Type B pancreatic cell (in vitro differentiated cells): Measurements from ENCODE around the gene GON4L. TPM values are rescaled to one million over a fixed set of nuclear protein-coding genes. Genes with fewer than 3 reads are reported as not detected.

Experiments
- DNase-seq: peaks from one replicate; pipeline ENCODE4 v3.0.0; 2021; ENCODE audit warnings: mixed read lengths; ENCODE audit not compliant: unreplicated experiment; ENCODE audit errors: extremely low spot score
- H3K27ac Mint-ChIP-seq: 2 replicates; pipeline ENCODE4 v1.8.0; 2021; ENCODE audit warnings: mild to moderate bottlenecking, mixed read lengths
- H3K27me3 Mint-ChIP-seq: 2 replicates; pipeline ENCODE4 v1.8.0; 2021; ENCODE audit warnings: mixed read lengths
- H3K36me3 Mint-ChIP-seq: 2 replicates; pipeline ENCODE4 v1.8.0; 2021; ENCODE audit warnings: mixed read lengths
- H3K4me1 Mint-ChIP-seq: one replicate; pipeline ENCODE4 v1.8.0; 2021; ENCODE audit warnings: mixed read lengths; ENCODE audit not compliant: unreplicated experiment
- H3K4me3 Mint-ChIP-seq: 2 replicates; pipeline ENCODE4 v1.8.0; 2021; ENCODE audit warnings: mild to moderate bottlenecking, mixed read lengths
- H3K9me3 Mint-ChIP-seq: 2 replicates; pipeline ENCODE4 v1.8.0; 2021; ENCODE audit warnings: mixed read lengths
- total RNA-seq: library from RNA; stranded (reverse); gene quantifications from 2 replicates; pipeline ENCODE4 v1.2.1, GENCODE V29; 2021; ENCODE audit warnings: low replicate concordance
- TF ChIP-seq, protein P1 (sequence below): fragments of 200-600 bp; sonication (generic); conservative IDR thresholded peaks from 2 replicates; pipeline ENCODE4 v1.5.0; 2021; ENCODE audit warnings: antibody characterized with exemption, mild to moderate bottlenecking

Gene GON4L
- total RNA-seq, 1 donor from 2014 or later: 59.3 TPM

DNA sequence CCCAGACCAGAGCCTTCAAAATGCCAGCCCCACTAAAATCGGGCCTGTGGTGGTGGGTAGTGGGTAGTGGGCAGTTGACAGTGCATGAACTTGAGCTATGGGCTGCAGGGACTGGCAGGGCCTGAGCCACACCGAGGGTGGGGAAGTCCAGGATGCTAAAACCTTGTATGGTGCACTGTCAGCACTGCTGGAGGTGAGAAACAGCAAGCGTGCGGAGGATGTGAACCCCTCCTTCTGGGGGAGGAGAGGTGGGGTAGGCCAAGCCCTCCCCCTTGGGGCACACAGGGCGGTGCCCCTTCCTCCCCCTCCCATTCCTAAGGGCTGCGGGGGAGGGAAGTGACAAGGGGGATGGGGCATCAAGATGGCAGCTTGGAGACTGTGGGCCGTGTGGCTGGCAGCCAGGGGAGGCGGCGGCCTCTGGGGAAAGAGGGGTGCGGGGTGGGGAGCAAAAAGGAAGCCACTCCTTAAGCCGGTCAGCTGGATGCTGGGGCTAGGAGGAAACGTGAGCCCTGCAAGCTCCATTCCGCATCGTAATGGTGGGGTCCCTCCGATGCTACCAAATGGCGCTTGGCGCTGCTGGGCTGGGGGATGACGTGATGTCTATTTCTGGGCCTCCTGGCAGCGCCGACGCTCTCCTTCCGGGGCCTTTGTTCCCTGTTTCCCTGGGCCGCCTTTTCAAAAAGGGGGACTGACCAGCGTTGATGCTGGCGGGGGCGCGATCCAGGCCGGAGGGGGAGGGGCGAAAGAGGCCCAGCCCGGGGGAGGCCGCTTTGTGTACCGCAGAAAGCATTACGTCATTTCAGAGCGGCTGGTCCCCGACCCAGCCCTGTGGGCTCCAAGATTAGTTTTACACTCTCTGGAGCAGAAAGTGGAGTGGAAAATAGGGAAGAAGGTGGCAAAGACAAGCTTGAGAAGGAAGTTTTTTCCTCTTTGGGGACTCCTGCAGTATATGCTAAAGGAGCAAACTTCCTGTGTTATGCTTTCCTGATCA, 3.2 kb upstream of the GON4L start:
- H3K4me1 Mint-ChIP-seq: peaks cover 13% of the 10 kb centered on the region
- peaks cover 22% of the 10 kb centered on the region for H3K27me3 Mint-ChIP-seq
- H3K4me3 Mint-ChIP-seq: no peak overlapping the region
- no peak overlapping the region for H3K27ac Mint-ChIP-seq
- no peaks in the 10 kb centered on the region for H3K9me3 Mint-ChIP-seq
- peaks cover 6% of the 10 kb centered on the region for H3K36me3 Mint-ChIP-seq
- TF ChIP-seq, protein P1, sequence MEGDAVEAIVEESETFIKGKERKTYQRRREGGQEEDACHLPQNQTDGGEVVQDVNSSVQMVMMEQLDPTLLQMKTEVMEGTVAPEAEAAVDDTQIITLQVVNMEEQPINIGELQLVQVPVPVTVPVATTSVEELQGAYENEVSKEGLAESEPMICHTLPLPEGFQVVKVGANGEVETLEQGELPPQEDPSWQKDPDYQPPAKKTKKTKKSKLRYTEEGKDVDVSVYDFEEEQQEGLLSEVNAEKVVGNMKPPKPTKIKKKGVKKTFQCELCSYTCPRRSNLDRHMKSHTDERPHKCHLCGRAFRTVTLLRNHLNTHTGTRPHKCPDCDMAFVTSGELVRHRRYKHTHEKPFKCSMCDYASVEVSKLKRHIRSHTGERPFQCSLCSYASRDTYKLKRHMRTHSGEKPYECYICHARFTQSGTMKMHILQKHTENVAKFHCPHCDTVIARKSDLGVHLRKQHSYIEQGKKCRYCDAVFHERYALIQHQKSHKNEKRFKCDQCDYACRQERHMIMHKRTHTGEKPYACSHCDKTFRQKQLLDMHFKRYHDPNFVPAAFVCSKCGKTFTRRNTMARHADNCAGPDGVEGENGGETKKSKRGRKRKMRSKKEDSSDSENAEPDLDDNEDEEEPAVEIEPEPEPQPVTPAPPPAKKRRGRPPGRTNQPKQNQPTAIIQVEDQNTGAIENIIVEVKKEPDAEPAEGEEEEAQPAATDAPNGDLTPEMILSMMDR: no peak
- DNase-seq: no peak

DNA sequence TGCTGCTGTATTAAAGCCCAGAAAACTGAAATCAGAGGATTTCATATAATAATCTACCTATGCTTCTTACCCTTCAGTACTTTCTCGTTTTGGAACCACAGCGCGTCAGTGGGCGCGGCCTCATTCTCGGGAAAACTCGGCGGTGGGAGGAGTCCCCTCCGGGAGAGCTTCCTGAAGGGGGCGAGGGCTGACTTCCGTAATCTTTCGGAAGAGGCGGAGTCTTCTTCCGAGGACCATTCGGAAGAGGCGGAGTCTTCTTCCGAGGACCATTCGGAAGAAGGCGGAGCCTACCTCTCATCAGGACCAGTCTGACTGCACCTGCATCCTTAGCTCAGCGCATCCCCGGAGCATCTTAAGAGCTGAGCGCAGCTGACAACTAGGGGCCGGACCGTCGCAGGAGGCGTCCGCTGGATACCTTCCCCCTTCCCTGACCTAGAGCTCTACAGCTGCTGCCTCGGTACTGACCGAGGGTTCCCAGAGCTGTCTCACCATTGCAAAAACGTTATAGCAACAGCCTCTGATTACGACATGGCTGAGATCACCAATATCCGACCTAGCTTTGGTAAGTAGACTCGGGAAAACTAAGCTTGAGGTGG, 2.3 kb upstream of the GON4L start, which contains the start of gene SYT11:
TSS of gene SYT11 (plus strand) at position 334 of the 596 bp plus-strand sequence. CDS start at position 529, 195 bp downstream.
- Mint-ChIP-seq H3K27ac (peak within 1 kb of the TSS; percentile 83), H3K4me1 (peaks cover 13% of the 10 kb centered on the region), H3K9me3 (no peaks in the 10 kb centered on the region), H3K36me3 (peaks cover 9% of the 10 kb centered on the region), H3K27me3 (peaks cover 22% of the 10 kb centered on the region), H3K4me3 (peak within 1 kb of the TSS; percentile 89)
- TF ChIP-seq, protein P1: no peak
- DNase-seq: peak; percentile 89

DNA sequence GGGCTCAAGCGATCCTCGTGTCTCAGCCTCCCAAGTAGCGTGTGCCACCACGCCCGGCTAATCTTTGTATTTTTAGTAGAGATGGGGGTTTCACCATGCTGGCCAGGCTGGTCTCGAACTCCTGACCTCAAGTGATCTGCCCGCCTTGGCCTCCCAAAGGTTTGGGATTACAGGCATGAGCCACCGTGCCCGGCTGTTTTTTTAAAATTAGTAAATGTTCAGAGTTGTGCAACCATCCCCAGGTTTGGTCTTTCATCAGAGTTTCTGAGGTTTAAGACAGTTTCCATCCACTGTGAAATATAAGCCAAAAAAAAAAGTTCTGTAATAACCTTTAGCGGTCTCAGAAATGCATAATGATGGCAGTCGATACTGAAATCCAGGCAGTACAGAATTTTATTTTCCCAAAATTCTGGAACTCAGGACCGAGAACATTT, 1.8 kb upstream of the GON4L start:
- Mint-ChIP-seq H3K36me3 (peaks cover 9% of the 10 kb centered on the region), H3K4me1 (peaks cover 13% of the 10 kb centered on the region), H3K27ac (peak overlapping the region; percentile 83), H3K4me3 (peak overlapping the region; percentile 89), H3K27me3 (peaks cover 22% of the 10 kb centered on the region), H3K9me3 (no peaks in the 10 kb centered on the region)
- no peak for DNase-seq
- TF ChIP-seq, protein P1: no peak

DNA sequence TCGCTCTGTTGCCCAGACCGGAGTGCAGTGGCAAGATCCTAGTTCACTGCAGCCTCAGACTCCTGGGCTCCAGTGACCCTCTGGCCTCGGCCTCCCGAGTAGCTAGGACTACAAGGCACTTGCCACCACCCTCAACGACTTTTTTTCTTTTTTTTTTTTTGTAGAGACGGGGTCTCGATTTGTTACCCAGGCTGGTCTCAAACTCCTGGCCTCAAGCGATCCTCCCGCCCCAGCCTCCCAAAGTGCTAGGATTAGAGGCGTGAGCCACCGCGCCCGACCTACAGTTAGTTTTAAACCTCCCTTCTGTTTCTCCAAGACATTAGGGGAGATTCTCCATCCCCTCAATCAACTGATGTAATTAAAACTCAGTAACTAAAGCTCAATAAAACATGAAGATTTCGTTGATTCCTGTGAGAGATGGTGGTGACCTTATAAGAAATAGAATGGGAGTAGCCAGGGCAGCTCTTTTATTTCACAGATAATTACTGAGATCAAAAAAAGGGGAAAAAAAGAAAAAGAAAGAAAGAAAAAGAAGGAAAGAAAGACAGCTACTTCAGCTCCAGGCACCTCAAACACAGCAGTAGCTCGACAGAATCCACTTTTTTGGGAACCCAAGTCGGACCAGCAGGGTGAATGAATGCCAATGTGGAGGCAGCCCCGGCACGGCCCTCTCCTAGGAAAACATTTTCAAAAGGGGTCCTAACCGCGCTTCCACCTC, 598 bp downstream of the GON4L start:
- no peak for DNase-seq
- Mint-ChIP-seq H3K9me3 (no peaks in the 10 kb centered on the region), H3K4me3 (peak overlapping the region; percentile 100), H3K36me3 (peaks cover 19% of the 10 kb centered on the region), H3K27ac (peak overlapping the region; percentile 98), H3K27me3 (peaks cover 11% of the 10 kb centered on the region), H3K4me1 (peaks cover 13% of the 10 kb centered on the region)
- TF ChIP-seq, protein P1: no peak

DNA sequence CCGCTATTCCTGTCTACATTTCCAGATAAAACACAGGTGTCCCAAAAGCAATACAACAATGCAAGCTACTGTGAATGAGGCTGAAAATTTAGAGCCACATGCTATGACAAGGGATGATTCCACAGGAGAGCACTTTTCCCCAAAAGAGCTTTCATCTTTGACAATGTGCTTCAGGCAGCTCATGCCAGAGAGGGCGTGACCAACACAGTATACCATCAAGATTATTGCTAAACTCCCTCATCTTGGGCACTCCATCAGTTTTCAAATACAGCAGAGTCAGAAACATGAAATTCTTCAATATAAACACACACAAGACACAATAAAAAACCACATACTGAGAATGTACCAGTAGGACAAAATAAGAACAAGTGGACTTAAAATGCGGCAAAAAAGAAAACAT, 6.7 kb downstream of the GON4L start:
- H3K4me1 Mint-ChIP-seq: peaks cover 5% of the 10 kb centered on the region
- H3K27ac Mint-ChIP-seq: no peak overlapping the region
- H3K36me3 Mint-ChIP-seq: peaks cover 35% of the 10 kb centered on the region

More for the DNA sequence above, 6.7 kb downstream of the GON4L start:
- H3K9me3 Mint-ChIP-seq: no peaks in the 10 kb centered on the region
- H3K4me3 Mint-ChIP-seq: no peak overlapping the region
- DNase-seq: no peak
- no peaks in the 10 kb centered on the region for H3K27me3 Mint-ChIP-seq
- TF ChIP-seq, protein P1: no peak
